ENCODE data around the gene CLEC4G.

CLEC4G gene

DNA sequence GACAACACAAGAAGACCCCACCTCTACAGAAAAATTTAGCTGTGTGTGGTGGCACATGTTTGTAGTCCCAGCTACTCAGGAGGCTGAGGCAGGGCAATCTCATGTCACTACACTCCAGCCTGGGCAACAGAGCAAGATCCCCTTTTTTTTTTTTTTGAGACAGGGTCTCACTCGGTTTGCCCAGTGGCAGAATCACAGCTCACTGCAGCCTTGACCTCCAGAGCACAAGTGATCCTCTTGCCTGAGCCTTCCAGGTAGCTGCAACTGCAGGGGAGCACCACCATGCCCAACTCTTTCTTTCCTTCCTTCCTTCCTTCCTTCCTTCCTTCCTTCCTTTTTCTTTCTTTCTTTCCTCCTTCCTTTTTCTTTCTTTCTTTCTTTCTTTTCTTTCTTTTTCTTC lies 4.2 kb upstream of the CLEC4G start:
- Histone ChIP-seq H3K27ac (ENCODE audit: low read length) (no peak overlapping the region), H2AFZ (ENCODE audit: low read depth, low read length) (no peak overlapping the region), H3K27me3 (ENCODE audit: low read depth, low read length) (peaks cover 64% of the 10 kb centered on the region), H3K9me3 (ENCODE audit: insufficient read depth, low read length) (no peaks in the 10 kb centered on the region), H3K4me2 (ENCODE audit: low read length) (no peak overlapping the region), H3K79me2 (ENCODE audit: low read length) (no peaks in the 10 kb centered on the region), H3K4me3 (ENCODE audit: low read length) (no peak overlapping the region), H3K9ac (ENCODE audit: low read length) (no peak overlapping the region), H3K36me3 (replicated peaks; ENCODE audit: low read depth, low read length) (no peaks in the 10 kb centered on the region), H3K4me1 (ENCODE audit: low read length) (no peaks in the 10 kb centered on the region), H4K20me1 (ENCODE audit: insufficient read depth, low read length) (peaks cover 4% of the 10 kb centered on the region; the same call in 1 of the 2 replicates)
- TF ChIP-seq, protein P1, sequence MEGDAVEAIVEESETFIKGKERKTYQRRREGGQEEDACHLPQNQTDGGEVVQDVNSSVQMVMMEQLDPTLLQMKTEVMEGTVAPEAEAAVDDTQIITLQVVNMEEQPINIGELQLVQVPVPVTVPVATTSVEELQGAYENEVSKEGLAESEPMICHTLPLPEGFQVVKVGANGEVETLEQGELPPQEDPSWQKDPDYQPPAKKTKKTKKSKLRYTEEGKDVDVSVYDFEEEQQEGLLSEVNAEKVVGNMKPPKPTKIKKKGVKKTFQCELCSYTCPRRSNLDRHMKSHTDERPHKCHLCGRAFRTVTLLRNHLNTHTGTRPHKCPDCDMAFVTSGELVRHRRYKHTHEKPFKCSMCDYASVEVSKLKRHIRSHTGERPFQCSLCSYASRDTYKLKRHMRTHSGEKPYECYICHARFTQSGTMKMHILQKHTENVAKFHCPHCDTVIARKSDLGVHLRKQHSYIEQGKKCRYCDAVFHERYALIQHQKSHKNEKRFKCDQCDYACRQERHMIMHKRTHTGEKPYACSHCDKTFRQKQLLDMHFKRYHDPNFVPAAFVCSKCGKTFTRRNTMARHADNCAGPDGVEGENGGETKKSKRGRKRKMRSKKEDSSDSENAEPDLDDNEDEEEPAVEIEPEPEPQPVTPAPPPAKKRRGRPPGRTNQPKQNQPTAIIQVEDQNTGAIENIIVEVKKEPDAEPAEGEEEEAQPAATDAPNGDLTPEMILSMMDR (IDR thresholded peaks at IDR 0.05; ENCODE audit: low read depth, low read length) = no peak
- no peak for TF ChIP-seq EZH2phosphoT487 (IDR thresholded peaks at IDR 0.05; ENCODE audit: low read depth)

DNA sequence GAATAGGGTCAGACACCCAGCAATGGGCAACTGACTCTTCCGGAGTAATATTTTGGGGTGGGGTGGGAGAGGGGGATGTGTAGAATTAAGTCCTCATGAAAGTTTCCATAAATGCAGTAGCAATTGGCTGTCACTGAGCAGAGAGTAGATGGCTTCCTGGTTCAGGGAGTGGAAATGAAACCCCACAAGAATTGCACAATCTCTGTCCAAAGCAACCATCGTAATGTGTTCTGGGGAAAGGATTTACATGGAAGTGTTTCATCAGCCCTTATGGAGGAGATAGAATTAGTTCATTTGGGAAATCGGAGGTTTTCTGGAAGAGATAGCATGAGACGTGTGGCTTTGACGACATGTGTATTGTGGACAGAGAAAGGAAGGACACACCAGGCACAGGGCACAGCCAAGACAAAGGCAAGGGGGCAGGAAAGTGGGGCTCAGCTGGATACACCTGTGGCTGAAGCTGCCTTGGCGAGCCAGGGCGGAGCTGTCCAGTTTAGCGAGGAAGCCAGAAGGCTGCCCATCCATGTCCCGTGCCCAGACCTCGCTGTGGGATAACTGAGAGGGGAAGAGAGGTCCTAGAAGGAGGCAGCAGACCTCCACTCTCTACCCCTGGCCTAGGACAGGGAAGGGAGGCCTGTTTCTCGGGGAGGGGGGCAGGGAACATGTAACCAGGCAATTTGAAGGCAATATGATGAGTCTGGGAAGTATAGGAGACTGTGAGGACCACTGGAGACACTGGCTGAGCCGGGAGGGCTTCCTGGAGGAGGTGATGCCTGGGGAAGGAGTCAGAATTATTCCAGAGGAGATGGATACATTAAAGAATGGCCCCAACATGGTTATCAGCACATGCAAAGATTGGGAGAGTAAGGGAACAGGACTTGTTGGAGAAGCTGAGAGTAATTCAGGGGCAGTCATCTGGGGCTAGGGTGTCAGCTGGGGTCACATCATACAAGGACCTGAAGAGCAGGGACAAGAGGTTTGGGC lies 2.6 kb upstream of the CLEC4G start:
- TF ChIP-seq, protein P1 (IDR thresholded peaks at IDR 0.05; ENCODE audit: low read depth, low read length) = no peak
- TF ChIP-seq EZH2phosphoT487 (IDR thresholded peaks at IDR 0.05; ENCODE audit: low read depth) = no peak
- H3K79me2 ChIP-seq (ENCODE audit: low read length) = no peaks in the 10 kb centered on the region
- no peaks in the 10 kb centered on the region for H3K4me1 ChIP-seq (ENCODE audit: low read length)
- H3K36me3 ChIP-seq (replicated peaks; ENCODE audit: low read depth, low read length) = no peaks in the 10 kb centered on the region
- no peak overlapping the region for H3K4me2 ChIP-seq (ENCODE audit: low read length)
- no peak overlapping the region for H2AFZ ChIP-seq (ENCODE audit: low read depth, low read length)
- H4K20me1 ChIP-seq (ENCODE audit: insufficient read depth, low read length) = peaks cover 4% of the 10 kb centered on the region; the same call in 1 of the 2 replicates
- no peak overlapping the region for H3K27ac ChIP-seq (ENCODE audit: low read length)
- peaks cover 50% of the 10 kb centered on the region for H3K27me3 ChIP-seq (ENCODE audit: low read depth, low read length)
- H3K4me3 ChIP-seq (ENCODE audit: low read length) = no peak overlapping the region
- H3K9ac ChIP-seq (ENCODE audit: low read length) = no peak overlapping the region
- no peaks in the 10 kb centered on the region for H3K9me3 ChIP-seq (ENCODE audit: insufficient read depth, low read length)

DNA sequence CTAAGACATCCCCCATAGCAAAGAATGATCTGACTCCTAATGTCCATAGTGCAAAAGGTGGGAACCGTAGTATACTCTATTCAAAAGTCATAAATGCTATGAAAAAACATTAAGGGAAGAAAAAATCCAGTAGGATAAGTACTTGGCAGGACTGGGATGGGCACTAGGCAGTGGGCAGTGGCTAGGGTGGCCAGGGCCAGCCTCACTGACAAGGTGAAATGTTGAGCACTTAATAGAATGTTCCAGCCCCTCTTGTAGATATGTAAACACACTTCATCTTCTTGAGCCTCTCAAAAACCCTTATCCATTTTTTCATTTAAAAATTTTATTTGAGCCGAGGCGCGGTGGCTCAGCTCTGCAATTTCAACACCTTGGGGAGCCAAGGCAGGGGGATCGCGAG lies 1.5 kb upstream of the CLEC4G start:
- H3K9ac ChIP-seq (ENCODE audit: low read length) = no peak overlapping the region
- H3K27me3 ChIP-seq (ENCODE audit: low read depth, low read length) = peaks cover 52% of the 10 kb centered on the region
- no peaks in the 10 kb centered on the region for H3K9me3 ChIP-seq (ENCODE audit: insufficient read depth, low read length)
- TF ChIP-seq EZH2phosphoT487 (IDR thresholded peaks at IDR 0.05; ENCODE audit: low read depth) = no peak
- TF ChIP-seq, protein P1 (IDR thresholded peaks at IDR 0.05; ENCODE audit: low read depth, low read length) = no peak
- H2AFZ ChIP-seq (ENCODE audit: low read depth, low read length) = no peak overlapping the region
- H4K20me1 ChIP-seq (ENCODE audit: insufficient read depth, low read length) = no peaks in the 10 kb centered on the region
- no peaks in the 10 kb centered on the region for H3K79me2 ChIP-seq (ENCODE audit: low read length)
- no peak overlapping the region for H3K4me2 ChIP-seq (ENCODE audit: low read length)
- no peak overlapping the region for H3K27ac ChIP-seq (ENCODE audit: low read length)
- H3K4me1 ChIP-seq (ENCODE audit: low read length) = no peaks in the 10 kb centered on the region
- H3K4me3 ChIP-seq (ENCODE audit: low read length) = no peak overlapping the region
- H3K36me3 ChIP-seq (replicated peaks; ENCODE audit: low read depth, low read length) = no peaks in the 10 kb centered on the region

GRCh38 chr19:7731615-7732014 lies 295 bp downstream of the CLEC4G start:
- Histone ChIP-seq H3K27me3 (ENCODE audit: low read depth, low read length) (peaks cover 58% of the 10 kb centered on the region), H3K4me2 (ENCODE audit: low read length) (no peak overlapping the region), H4K20me1 (ENCODE audit: insufficient read depth, low read length) (no peaks in the 10 kb centered on the region), H3K4me3 (ENCODE audit: low read length) (no peak overlapping the region), H3K9me3 (ENCODE audit: insufficient read depth, low read length) (no peaks in the 10 kb centered on the region), H2AFZ (ENCODE audit: low read depth, low read length) (no peak overlapping the region), H3K36me3 (replicated peaks; ENCODE audit: low read depth, low read length) (no peaks in the 10 kb centered on the region), H3K79me2 (ENCODE audit: low read length) (no peaks in the 10 kb centered on the region), H3K9ac (ENCODE audit: low read length) (no peak overlapping the region), H3K27ac (ENCODE audit: low read length) (no peak overlapping the region), H3K4me1 (ENCODE audit: low read length) (no peaks in the 10 kb centered on the region)
- TF ChIP-seq EZH2phosphoT487 (IDR thresholded peaks at IDR 0.05; ENCODE audit: low read depth) = no peak
- TF ChIP-seq, protein P1 (IDR thresholded peaks at IDR 0.05; ENCODE audit: low read depth, low read length) = no peak

Measured in OCI-LY3 (cell line).